Testis (tissue), 2 donors: ENCODE measurements around the gene CCDC50.

Experiments
- POLR2A ChIP-seq: fragments of 450-650 bp; IDR thresholded peaks from one replicate; pipeline ENCODE4 v1.6.1; 2017; ENCODE audit warnings: antibody characterized with exemption, mild to moderate bottlenecking, moderate library complexity
- TF ChIP-seq, protein P1 (sequence below), 3 experiments: fragments of 450-650 bp in 2 of 3; fragments of 200-600 bp in 1 of 3; sonication (generic) in 1 of 3; IDR thresholded peaks; one replicate each; pipeline ENCODE4 v1.5.1; 2016 to 2019; ENCODE audit warnings: antibody characterized with exemption in 3 of 3, mild to moderate bottlenecking in 2 of 3, moderate library complexity in 1 of 3

DNA sequence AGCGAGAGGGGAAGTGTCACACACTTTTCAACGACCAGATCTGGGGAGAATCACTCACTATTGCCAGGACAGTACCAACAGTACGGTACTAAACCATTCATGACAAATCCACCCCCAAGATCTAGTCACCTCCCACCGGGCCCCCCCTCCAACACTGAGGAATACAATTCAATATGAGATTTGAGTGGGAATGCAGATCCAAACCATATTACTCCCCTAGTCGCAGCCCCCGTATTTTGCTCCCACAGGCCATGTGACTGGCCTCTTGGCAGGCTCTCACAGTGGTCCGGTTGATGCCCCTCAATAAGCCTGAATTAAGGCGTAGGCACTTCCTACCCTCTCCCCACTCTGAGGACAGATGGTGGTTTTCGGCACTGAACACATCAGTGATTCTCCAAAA is 86.4 kb downstream of the CCDC50 start:
- TF ChIP-seq, protein P1, sequence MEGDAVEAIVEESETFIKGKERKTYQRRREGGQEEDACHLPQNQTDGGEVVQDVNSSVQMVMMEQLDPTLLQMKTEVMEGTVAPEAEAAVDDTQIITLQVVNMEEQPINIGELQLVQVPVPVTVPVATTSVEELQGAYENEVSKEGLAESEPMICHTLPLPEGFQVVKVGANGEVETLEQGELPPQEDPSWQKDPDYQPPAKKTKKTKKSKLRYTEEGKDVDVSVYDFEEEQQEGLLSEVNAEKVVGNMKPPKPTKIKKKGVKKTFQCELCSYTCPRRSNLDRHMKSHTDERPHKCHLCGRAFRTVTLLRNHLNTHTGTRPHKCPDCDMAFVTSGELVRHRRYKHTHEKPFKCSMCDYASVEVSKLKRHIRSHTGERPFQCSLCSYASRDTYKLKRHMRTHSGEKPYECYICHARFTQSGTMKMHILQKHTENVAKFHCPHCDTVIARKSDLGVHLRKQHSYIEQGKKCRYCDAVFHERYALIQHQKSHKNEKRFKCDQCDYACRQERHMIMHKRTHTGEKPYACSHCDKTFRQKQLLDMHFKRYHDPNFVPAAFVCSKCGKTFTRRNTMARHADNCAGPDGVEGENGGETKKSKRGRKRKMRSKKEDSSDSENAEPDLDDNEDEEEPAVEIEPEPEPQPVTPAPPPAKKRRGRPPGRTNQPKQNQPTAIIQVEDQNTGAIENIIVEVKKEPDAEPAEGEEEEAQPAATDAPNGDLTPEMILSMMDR (IDR thresholded peaks at IDR 0.05) = no peak
- no peak for TF ChIP-seq POLR2A
